RWPE1 (cell line): ENCODE results near the gene ATXN7.

Experiments used
- CTCF ChIA-PET: fragments of 350-600 bp; sonication (Branson Sonifier 250); formaldehyde crosslinking; extraction: SDS; loops from one replicate; lab custom pipeline; 2021; lab: Yijun Ruan, JAX
- POLR2A ChIA-PET: fragments of 400-600 bp; formaldehyde crosslinking; extraction: SDS; loops from one replicate; lab custom pipeline; 2020; ENCODE audit warnings: antibody characterized with exemption; ENCODE audit not compliant: low non-redundant PET; lab: Yijun Ruan, JAX
- DNase-seq: peaks from one replicate; pipeline ENCODE4 v3.0.0; 2012; ENCODE audit warnings: low spot score
- H3K27ac ChIP-seq: fragments of 450-650 bp; 2 replicates; pipeline ENCODE4 v1.5.1; 2017
- TF ChIP-seq, protein P1 (sequence below): fragments of 450-650 bp; conservative IDR thresholded peaks from 2 replicates; pipeline ENCODE4 v1.5.1; 2017; ENCODE audit warnings: low read depth, mild to moderate bottlenecking

ATXN7 gene, protein sequence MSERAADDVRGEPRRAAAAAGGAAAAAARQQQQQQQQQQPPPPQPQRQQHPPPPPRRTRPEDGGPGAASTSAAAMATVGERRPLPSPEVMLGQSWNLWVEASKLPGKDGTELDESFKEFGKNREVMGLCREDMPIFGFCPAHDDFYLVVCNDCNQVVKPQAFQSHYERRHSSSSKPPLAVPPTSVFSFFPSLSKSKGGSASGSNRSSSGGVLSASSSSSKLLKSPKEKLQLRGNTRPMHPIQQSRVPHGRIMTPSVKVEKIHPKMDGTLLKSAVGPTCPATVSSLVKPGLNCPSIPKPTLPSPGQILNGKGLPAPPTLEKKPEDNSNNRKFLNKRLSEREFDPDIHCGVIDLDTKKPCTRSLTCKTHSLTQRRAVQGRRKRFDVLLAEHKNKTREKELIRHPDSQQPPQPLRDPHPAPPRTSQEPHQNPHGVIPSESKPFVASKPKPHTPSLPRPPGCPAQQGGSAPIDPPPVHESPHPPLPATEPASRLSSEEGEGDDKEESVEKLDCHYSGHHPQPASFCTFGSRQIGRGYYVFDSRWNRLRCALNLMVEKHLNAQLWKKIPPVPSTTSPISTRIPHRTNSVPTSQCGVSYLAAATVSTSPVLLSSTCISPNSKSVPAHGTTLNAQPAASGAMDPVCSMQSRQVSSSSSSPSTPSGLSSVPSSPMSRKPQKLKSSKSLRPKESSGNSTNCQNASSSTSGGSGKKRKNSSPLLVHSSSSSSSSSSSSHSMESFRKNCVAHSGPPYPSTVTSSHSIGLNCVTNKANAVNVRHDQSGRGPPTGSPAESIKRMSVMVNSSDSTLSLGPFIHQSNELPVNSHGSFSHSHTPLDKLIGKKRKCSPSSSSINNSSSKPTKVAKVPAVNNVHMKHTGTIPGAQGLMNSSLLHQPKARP

DNA sequence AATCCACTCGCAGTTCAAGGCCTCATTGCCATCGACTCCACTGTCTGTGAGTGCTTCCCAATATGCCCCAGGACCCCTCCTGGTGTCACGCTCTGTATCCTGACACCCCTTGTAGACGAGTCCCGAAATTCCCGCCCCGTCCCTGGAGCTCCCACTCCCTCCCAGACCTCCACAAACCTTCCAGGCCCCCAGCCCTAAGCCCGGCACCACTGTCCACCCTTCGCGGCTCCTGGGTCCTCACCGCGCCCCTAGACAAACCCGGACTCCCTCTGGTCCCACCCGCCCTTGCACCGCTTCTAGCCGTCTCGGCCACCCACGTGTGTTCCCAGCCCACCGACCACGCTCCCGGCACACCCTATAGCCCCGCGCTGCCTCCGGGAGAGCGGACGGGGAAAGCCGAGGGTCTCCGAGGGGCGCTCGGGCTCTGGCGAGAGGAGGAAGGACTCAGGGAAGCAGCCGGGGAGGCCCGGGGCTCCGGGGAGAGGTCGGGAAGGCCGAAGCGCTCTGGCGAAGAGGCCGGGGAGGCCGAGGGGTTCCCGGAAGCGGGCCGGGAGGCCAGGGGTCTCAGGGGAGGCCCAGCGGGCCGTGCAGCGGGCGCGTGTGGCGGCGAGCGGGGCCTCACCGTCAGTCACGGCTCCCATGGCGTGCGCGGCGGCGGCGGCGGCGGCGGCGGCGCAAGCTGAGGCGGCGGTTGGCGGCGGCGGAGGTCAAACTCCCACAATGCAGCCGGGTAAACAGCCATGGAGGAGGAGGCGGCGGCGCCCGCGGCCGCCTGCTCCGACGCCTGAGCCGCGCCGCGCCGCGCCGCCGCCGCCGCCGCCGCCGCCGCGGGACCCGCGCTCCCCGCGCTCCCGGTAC lies at the start of gene ATXN7, which contains the start of gene THOC7:
ATXN7 (plus strand) TSS at position 718 of the 858 bp plus-strand sequence. CDS start 48,732 bp downstream, outside the sequence.
THOC7 (minus strand) TSS at position 656 of the 858 bp plus-strand sequence; CDS start at position 641, 15 bp downstream.
- DNase-seq, result peak; percentile 55
- TF ChIP-seq, protein P1, sequence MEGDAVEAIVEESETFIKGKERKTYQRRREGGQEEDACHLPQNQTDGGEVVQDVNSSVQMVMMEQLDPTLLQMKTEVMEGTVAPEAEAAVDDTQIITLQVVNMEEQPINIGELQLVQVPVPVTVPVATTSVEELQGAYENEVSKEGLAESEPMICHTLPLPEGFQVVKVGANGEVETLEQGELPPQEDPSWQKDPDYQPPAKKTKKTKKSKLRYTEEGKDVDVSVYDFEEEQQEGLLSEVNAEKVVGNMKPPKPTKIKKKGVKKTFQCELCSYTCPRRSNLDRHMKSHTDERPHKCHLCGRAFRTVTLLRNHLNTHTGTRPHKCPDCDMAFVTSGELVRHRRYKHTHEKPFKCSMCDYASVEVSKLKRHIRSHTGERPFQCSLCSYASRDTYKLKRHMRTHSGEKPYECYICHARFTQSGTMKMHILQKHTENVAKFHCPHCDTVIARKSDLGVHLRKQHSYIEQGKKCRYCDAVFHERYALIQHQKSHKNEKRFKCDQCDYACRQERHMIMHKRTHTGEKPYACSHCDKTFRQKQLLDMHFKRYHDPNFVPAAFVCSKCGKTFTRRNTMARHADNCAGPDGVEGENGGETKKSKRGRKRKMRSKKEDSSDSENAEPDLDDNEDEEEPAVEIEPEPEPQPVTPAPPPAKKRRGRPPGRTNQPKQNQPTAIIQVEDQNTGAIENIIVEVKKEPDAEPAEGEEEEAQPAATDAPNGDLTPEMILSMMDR, result no peak
- ChIA-PET POLR2A (interaction anchor here (0.6 kb wide), 1 partner anchor 44 kb away, joined by 3 read pairs; no protein-coding TSS in a partner anchor), CTCF (no interaction called here)
- peak within 1 kb of the TSS; percentile 87 for H3K27ac ChIP-seq

DNA sequence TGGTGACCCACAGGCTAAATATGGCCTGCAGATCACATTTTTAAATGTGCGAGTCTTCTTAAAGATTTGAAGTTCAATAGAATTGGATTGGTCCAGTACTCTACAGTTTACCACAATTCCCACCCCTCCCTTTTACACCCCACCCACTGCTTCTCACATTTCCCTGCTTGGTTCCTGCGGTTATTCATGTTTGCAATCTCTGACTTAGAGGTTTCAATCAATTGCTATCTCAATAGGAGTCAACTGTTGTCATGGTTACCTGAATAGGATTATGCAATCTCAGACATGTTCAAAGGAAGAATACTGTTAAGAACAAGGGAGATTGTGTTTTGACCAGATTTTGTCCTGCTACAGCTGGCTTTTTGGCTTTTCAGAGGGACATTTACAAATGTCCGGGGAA lies 49.4 kb upstream of the ATXN7 start:
- TF ChIP-seq, protein P1, result no peak
- DNase-seq, result no peak
- H3K27ac ChIP-seq, result no peak overlapping the region
- ChIA-PET POLR2A (no interaction called here), CTCF (interaction anchor here (0.6 to 1.6 kb wide), 2 partner anchors 463 to 464 kb away, joined by 3 to 5 read pairs; no protein-coding TSS in a partner anchor)

DNA sequence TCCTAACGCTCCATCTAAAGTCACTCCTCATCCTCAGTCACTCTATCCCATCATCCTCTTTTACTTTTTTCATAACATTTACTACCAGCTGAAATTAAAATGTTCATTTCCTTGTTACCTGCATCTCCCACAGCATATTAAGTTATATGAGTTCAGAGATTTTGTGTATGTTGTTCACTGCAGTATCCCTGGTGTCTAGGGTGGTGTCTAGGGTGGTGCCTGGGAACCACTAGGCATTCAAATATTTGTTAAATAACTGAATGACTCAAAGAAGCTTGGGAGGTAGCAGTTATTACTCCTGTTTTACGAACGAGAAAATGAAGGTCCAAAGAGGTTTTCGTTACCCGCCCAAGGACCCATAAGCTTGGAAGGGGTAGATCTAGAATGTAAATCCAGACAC lies 46.4 kb upstream of the ATXN7 start:
- H3K27ac ChIP-seq, result no peak overlapping the region
- TF ChIP-seq, protein P1, result no peak
- no peak for DNase-seq
- ChIA-PET CTCF (no interaction called here), POLR2A (no interaction called here)

DNA sequence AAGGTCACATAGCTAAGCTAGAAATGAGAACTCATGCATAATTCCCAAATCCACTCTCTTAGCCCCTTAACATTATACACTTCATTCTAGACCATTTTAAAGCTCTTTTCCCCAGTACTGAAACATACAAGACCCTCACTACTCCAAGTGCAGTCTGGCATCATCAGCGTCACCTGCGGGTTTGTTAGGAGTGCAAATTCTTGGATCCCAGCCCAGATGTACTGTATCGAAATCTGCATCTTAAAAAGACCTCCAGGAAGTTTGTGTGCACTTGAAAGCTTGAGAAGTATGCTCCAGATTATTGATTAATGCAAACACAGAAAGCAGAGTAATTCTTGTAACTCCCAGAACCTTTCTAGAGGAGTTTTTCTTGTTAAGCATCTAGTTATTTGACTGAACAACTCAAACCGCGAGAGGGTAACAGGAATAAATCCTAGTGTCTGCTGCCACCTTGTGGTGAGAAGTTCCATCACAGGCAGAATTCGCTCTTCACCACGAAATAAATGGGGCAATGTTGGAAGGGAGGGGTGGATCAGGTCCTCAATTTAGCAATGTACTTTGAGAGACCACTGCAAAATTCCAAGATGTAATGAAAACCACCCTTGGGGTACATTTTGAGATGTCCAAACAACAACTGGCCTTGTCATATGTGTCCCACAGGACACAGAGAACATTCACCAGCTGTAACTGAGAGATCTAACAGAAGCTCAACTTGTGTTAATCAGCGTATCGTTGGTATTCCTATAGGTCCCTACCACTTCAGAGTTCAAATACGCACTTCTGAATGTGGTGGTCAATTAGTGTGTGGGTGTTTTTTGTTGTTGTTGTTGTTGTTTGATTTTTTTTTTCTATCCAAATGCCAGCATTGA lies 45.2 kb upstream of the ATXN7 start:
- POLR2A ChIA-PET, result no interaction called here
- peak; percentile 41 for DNase-seq
- CTCF ChIA-PET, result interaction anchor here (0.5 to 1.8 kb wide), 5 partner anchors 128 to 476 kb away, joined by 3 to 7 read pairs (median 3); no protein-coding TSS in a partner anchor
- H3K27ac ChIP-seq, result no peak overlapping the region
- TF ChIP-seq, protein P1, result peak; percentile 84

DNA sequence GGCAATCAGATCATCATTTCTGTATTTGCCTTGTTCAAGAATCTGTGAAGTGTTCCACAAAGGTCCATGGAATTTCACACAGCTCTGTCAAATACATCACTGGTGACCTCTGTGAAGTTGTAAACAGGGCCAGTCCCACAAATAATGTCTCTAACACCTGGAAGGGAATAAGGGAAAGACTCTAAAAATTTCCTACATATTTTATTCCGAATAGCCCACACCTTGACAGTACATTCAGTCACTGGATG lies 44.6 kb upstream of the ATXN7 start, which contains the start of gene C3orf49:
C3orf49 (plus strand) TSS at position 149 of the 248 bp plus-strand sequence. CDS start 173 bp downstream, outside the sequence.
- TF ChIP-seq, protein P1, result no peak
- ChIA-PET POLR2A (no interaction called here), CTCF (interaction anchor here (0.8 to 1.8 kb wide), 2 partner anchors 129 to 468 kb away, joined by 3 to 7 read pairs; no protein-coding TSS in a partner anchor)
- H3K27ac ChIP-seq, result no peak within 1 kb of the TSS
- DNase-seq, result no peak
